Stimulated activated CD4-positive, alpha-beta T cell treated with anti-CD3 and anti-CD28 coated beads, Interleukin-15, amount 100 ng/mL, for 1 hour (primary cell): ENCODE measurements around the gene NOSIP.
"Not testable (repeated sequence)": the region's sequence is repeated elsewhere in the genome, so short reads cannot be mapped to it uniquely, and the experiment has no call there.

Source experiments
- DNase-seq, 2 donors: peaks; one replicate each; pipeline ENCODE4 v3.0.0-alpha.2; 2020; ENCODE audit warnings: low read depth in 1 of 2, low spot score in 1 of 2

NOSIP gene, protein sequence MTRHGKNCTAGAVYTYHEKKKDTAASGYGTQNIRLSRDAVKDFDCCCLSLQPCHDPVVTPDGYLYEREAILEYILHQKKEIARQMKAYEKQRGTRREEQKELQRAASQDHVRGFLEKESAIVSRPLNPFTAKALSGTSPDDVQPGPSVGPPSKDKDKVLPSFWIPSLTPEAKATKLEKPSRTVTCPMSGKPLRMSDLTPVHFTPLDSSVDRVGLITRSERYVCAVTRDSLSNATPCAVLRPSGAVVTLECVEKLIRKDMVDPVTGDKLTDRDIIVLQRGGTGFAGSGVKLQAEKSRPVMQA

DNA sequence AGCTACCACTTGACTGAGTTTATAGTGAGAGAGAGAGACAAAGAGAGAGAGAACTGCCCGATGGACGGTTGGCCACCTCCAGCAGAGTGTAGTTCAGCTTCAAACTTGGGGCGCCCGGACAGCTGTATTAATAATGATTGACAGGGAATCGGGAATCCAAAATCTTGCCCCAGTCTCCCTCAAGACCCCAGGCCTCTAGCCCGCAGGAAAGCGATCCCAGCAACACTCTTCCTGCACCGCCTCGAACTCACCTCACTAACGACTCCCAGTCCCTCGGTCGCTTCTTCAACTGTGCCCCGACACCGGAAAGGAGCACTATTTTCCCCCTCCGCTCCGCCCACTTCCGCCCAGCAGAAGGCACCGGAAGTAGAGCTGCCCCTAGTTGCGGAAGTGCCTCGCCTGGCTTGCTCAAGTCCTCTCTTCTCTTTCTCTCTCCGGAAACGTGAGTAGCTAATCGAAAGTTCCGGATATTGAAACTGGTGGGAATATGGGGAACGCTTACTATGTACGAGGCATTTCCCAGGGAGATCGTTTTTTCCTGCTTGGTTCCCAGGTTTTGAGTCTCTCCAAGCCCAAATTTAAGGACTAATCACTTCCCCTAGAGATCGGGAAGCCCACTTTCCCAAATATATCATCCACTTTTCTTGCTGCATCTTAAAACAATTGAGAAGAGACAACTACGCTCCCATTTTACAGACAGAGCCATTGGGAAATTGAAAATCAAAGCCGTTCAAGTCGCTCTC is at the start of gene NOSIP:
Gene NOSIP (minus strand): TSS at position 293 of the 743 bp plus-strand sequence. CDS start 19,865 bp downstream, outside the sequence.
- peak; percentile 88 to 89 for DNase-seq

DNA sequence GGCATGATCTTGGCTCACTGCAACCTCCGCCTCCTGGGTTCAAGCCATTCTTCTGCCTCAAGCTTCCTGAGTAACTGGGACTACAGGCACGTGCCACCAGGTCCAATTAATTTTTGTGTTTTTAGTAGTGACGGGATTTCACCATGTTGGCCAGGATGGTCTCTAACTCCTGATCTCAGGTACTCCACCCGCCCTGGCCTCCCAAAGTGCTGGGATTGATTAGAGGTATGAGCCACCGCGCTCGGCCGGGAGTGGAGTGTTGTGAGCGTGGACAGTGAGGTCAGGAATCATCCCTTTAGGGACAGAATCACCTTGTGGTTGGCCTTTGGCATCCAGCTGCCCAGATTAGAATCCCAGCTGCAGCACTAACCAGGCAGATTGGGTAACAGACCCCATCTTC is 49.3 kb upstream of the NOSIP start:
- DNase-seq = no peak

- no peak for DNase-seq
Observed at GRCh38 chr19:49626226-49626625, 45.9 kb upstream of the NOSIP start.

GRCh38 chr19:49624967-49625910 is 44.9 kb upstream of the NOSIP start:
- DNase-seq = no peak

GRCh38 chr19:49617860-49618259 is 37.5 kb upstream of the NOSIP start:
- not testable (repeated sequence) for DNase-seq

- DNase-seq = no peak
Observed at GRCh38 chr19:49616945-49617344, 36.6 kb upstream of the NOSIP start.

GRCh38 chr19:49616532-49616931 is 36.2 kb upstream of the NOSIP start:
- no peak for DNase-seq

- DNase-seq = no peak
Observed at GRCh38 chr19:49615861-49616260, 35.5 kb upstream of the NOSIP start.

- no peak for DNase-seq
Observed at GRCh38 chr19:49614096-49614833, 33.9 kb upstream of the NOSIP start.

GRCh38 chr19:49613374-49613773 is 33.0 kb upstream of the NOSIP start:
- DNase-seq = no peak

DNA sequence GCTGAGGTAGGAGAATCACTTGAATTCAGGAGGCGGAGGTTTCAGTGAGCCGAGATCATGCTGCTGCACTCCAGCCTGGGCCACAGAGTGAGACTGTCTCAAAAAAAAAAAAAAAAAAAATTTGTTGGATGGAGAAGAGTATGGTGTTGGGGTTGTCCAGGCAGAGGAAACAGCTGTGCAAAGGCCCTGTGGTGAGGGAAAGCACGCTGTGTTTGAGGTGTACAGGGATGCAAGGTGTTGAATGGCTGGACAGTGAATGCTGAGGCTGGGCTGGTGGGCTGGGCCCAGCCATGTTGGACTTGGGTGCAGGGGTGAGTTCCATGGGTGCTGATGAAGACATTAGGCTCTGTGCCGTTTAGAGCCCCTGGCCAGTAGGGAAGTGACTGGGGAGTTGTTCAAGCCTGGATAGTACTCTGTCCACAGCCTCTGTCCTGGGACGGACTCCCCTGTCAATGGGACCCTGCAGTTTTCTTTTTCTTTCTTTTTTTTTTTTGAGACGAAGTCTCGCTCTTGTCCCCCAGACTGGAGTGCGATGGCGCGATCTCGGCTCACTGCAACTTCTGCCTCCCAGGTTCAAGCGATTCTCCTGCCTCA is 29.2 kb upstream of the NOSIP start:
- DNase-seq = no peak

DNA sequence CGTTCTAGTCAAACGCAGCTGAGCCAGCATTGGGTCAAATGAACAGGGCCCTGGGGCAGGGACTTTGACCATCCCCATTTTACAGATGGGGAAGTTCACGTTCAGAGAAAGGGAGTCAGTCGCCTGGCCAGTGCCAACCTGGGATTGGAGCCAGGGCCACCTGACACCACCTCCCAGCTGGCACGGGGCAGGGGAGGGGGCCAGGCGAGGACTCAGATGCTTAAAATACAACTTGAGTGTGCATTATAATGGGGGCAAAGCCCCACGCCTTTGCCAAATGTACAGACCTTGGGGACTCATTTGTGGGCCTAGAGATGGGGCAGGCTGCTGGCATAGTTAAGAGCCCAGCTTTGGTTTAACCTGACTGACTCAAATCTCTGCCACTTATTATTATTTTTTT is 25.2 kb upstream of the NOSIP start:
- DNase-seq = no peak

DNA sequence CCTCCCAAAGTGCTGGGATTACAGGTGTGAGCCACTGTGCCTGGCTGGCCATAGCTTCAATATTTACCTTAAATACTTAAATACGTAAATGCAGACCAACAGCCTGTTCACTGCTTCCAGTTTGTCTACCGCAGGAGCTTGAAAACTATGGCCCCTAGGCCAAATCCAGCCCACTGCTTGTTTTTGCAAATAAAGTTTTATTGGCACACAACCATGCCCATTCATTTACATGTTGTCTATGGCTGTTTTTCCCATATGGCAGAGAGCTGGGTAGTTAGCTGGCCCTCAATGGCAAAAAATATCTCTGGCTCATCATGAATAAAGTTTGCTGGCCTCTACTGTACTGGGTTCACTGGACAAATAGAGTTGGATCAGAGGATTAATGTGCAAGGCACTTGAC is 22.4 kb upstream of the NOSIP start:
- DNase-seq = no peak

- no peak for DNase-seq
Observed at GRCh38 chr19:49601482-49602038, 21.2 kb upstream of the NOSIP start.

DNA sequence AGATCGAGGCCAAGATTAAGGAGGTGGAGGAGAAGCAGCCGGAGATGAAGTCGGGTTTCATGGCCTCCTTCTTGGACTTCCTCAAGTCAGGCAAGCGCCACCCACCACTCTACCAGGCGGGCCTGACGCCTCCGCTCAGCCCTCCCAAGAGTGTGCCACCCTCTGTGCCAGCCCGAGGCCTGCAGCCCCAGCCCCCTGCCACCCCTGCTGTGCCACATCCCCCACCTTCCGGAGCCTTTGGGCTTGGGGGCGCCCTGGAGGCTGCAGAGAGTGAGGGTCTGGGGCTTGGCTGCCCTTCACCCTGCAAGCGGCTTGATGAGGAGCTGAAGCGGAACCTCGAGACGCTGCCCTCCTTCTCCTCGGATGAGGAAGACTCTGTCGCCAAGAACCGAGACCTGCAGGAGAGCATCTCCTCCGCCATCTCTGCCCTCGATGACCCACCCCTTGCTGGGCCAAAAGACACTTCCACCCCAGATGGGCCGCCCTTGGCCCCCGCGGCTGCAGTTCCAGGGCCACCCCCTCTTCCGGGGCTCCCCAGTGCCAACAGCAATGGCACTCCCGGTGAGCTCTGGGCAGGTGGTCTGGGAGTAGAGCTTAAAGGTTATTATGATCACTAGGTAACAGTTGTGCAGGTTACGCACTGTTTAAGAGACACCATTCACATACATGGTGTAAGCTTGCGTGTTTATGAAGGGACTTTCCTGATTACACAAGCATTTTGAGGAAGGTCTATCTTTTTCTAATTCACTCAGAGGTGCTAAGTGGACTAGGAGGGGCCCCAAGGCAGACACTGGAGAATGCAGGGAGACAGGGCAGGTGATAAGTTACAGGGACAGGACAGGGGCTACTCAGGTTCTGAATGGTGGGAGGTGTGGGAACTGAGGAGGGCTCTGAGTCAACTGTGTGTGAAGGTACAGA is 19.3 kb upstream of the NOSIP start:
- DNase-seq = no peak

DNA sequence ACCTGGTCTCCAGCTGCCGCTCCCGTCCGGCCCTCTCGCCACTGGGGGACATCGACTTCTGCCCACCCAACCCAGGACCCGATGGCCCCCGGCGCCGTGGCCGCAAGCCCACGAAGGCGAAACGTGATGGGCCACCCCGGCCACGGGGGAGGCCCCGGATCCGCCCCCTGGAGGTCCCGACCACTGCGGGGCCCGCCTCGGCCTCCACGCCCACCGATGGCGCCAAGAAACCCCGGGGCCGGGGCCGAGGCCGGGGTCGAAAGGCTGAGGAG is 17.3 kb upstream of the NOSIP start:
- DNase-seq = no peak

GRCh38 chr19:49596954-49597702 is 16.8 kb upstream of the NOSIP start:
- DNase-seq = no peak

DNA sequence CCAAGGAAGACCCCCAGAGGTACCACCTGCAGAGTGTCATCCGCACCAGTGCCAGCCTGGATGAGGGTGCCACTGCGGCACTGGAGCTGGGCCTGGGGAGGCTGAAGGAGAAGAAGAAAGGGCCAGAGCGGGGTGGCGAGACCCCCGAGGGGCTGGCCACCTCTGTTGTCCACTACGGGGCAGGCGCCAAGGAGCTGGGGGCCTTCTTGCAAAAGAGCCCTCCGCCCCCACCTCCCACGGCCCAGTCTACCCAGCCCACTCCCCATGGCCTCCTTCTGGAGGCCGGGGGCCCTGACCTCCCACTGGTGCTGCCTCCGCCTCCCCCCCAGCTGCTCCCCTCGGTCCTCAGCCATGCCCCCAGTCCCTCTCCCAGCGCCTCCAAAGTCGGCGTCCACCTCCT is 16.1 kb upstream of the NOSIP start:
- no peak for DNase-seq
